IMR-90 (cell line): ENCODE results near the gene TRPM1. TPM values are rescaled to one million over a fixed set of nuclear protein-coding genes. Genes with fewer than 3 reads are reported as not detected.

ENCODE experiments used
- ATAC-seq: fragments of 200-7000 bp; cut with Tn5 transposase; 2 replicates; pipeline ENCODE4 v1.9.1; 2020; ENCODE audit warnings: low read depth, mild to moderate bottlenecking, moderate library complexity
- BruUV-seq: library from RNA; stranded (reverse); fragments of 400-500 nt; replicated peaks from 2 replicates; lab custom pipeline; 2021; lab: Mats Ljungman, UMichigan
- CTCF ChIA-PET: fragments of 300-600 bp; formaldehyde crosslinking; extraction: SDS; loops from one replicate; lab custom pipeline; 2021; ENCODE audit warnings: antibody characterized with exemption; lab: Yijun Ruan, JAX
- POLR2A ChIA-PET: fragments of 300-600 bp; sonication (Branson Sonifier 250); formaldehyde crosslinking; loops from one replicate; lab custom pipeline; 2022; ENCODE audit warnings: antibody characterized with exemption; ENCODE audit not compliant: unreplicated experiment; lab: Charles Lee
- DNase-seq: peaks from one replicate; pipeline ENCODE4 v3.0.0; 2013
- H2AFZ ChIP-seq: replicated peaks from 2 replicates; pipeline ENCODE3; 2013; ENCODE audit warnings: low read length, mild to moderate bottlenecking; ENCODE audit not compliant: poor library complexity
- H2AK5ac ChIP-seq: 2 replicates; pipeline ENCODE4 v1.6.1; 2013; ENCODE audit warnings: low read depth, low read length, inconsistent platforms
- H2AK9ac ChIP-seq: replicated peaks from 2 replicates; pipeline ENCODE3; 2013; ENCODE audit warnings: mild to moderate bottlenecking, low read depth, low read length, moderate library complexity; ENCODE audit not compliant: poor library complexity
- H2BK120ac ChIP-seq: 2 replicates; pipeline ENCODE4 v1.6.1; 2013; ENCODE audit warnings: low read depth, low read length, inconsistent platforms
- H2BK15ac ChIP-seq: 3 replicates; pipeline ENCODE4 v1.6.1; 2013; ENCODE audit warnings: low read depth, low read length, inconsistent platforms
- H2BK20ac ChIP-seq: 2 replicates; pipeline ENCODE4 v1.6.1; 2013; ENCODE audit warnings: low read depth, mild to moderate bottlenecking, inconsistent platforms, low read length, moderate library complexity
- H2BK5ac ChIP-seq: 2 replicates; pipeline ENCODE4 v1.6.1; 2013; ENCODE audit warnings: mild to moderate bottlenecking, low read depth, low read length, inconsistent platforms; ENCODE audit not compliant: poor library complexity, severe bottlenecking
- H3K14ac ChIP-seq: replicated peaks from 2 replicates; pipeline ENCODE4 v1.6.1; 2013; ENCODE audit warnings: low read depth, low read length, inconsistent platforms
- H3K18ac ChIP-seq: 2 replicates; pipeline ENCODE4 v1.6.1; 2013; ENCODE audit warnings: low read depth, low read length, control low read depth
- H3K23ac ChIP-seq: 2 replicates; pipeline ENCODE4 v1.6.1; 2013; ENCODE audit warnings: low read depth, low read length, inconsistent platforms
- H3K27ac ChIP-seq: 2 replicates; pipeline ENCODE4 v1.5.1; 2013; ENCODE audit warnings: mild to moderate bottlenecking, control low read depth, low read length; ENCODE audit not compliant: insufficient read depth
- H3K27me3 ChIP-seq: 2 replicates; pipeline ENCODE4 v1.6.1; 2013; ENCODE audit warnings: low read length; ENCODE audit not compliant: control insufficient read depth, insufficient read depth
- H3K36me3 ChIP-seq: 2 replicates; pipeline ENCODE4 v1.6.1; 2013; ENCODE audit warnings: low read length, mixed read lengths; ENCODE audit not compliant: control insufficient read depth, insufficient read depth
- H3K4ac ChIP-seq: 2 replicates; pipeline ENCODE4 v1.6.1; 2013; ENCODE audit warnings: low read depth, low read length, inconsistent platforms
- H3K4me1 ChIP-seq: 2 replicates; pipeline ENCODE4 v1.6.1; 2013; ENCODE audit warnings: low read length, mixed read lengths; ENCODE audit not compliant: control insufficient read depth, insufficient read depth
- H3K4me2 ChIP-seq: 2 replicates; pipeline ENCODE4 v1.6.1; 2013; ENCODE audit warnings: low read depth, mild to moderate bottlenecking, control low read depth, low read length, moderate library complexity
- H3K4me3 ChIP-seq: 2 replicates; pipeline ENCODE4 v1.5.1; 2013; ENCODE audit warnings: low read depth, mild to moderate bottlenecking, control low read depth, low read length, moderate library complexity; ENCODE audit not compliant: insufficient read depth
- H3K56ac ChIP-seq: 2 replicates; pipeline ENCODE4 v1.6.1; 2013; ENCODE audit warnings: low read length, inconsistent platforms; ENCODE audit not compliant: insufficient read depth; ENCODE audit errors: extremely low read depth
- H3K79me1 ChIP-seq, 2 experiments: 2 replicates each; pipeline ENCODE4 v1.6.1; 2013; ENCODE audit warnings: low read length in 2 of 2, inconsistent platforms in 1 of 2, low read depth in 1 of 2
- H3K9ac ChIP-seq: 2 replicates; pipeline ENCODE4 v1.6.1; 2013; ENCODE audit warnings: low read depth, low read length, control low read depth
- H3K9me1 ChIP-seq: 2 replicates; pipeline ENCODE4 v1.6.1; 2013; ENCODE audit warnings: low read length, inconsistent platforms; ENCODE audit not compliant: insufficient read depth
- H3K9me3 ChIP-seq: 2 replicates; pipeline ENCODE4 v1.6.1; 2013; ENCODE audit warnings: low read length; ENCODE audit not compliant: control insufficient read depth, insufficient read depth
- H4K20me1 ChIP-seq: 2 replicates; pipeline ENCODE4 v1.6.1; 2013; ENCODE audit warnings: low read length, inconsistent platforms; ENCODE audit not compliant: insufficient read depth
- H4K5ac ChIP-seq: 2 replicates; pipeline ENCODE4 v1.6.1; 2013; ENCODE audit warnings: mild to moderate bottlenecking, low read depth, low read length, control low read depth
- H4K8ac ChIP-seq, 2 experiments: 2 replicates each; pipeline ENCODE4 v1.6.1; 2013; ENCODE audit warnings: low read depth in 2 of 2, low read length in 2 of 2, control low read depth in 1 of 2, inconsistent platforms in 1 of 2
- H4K91ac ChIP-seq: 2 replicates; pipeline ENCODE4 v1.6.1; 2013; ENCODE audit warnings: low read depth, low read length, inconsistent platforms; ENCODE audit not compliant: insufficient read depth
- CEBPB ChIP-seq: IDR thresholded peaks from 2 replicates; pipeline ENCODE4 v1.6.1; 2012; ENCODE audit warnings: low read depth, low read length, improper control_type of control experiment
- MAFK ChIP-seq: IDR thresholded peaks from 2 replicates; pipeline ENCODE4 v1.6.1; 2012; ENCODE audit warnings: low read depth, low read length, improper control_type of control experiment
- POLR2A ChIP-seq: IDR thresholded peaks from 2 replicates; pipeline ENCODE4 v1.6.1; 2012; ENCODE audit warnings: mild to moderate bottlenecking, low read depth, low read length
- RAD21 ChIP-seq: IDR thresholded peaks from 2 replicates; pipeline ENCODE4 v1.6.1; 2012; ENCODE audit warnings: low read length, improper control_type of control experiment
- WGBS, 2 experiments: methylation state at CpG; one replicate each; pipeline versions ENCODE4 v1.1.5 to v1.1.7; 2013; ENCODE audit warnings: missing lambda C conversion rate in 2 of 2; ENCODE audit not compliant: insufficient read length in 1 of 2; ENCODE audit errors: extremely low coverage in 2 of 2; 5-methylcytosine and 5-hydroxymethylcytosine counted together
- dilution Hi-C: fragments of 300-500 bp; cut with HindIII; formaldehyde crosslinking; loops from one replicate; pipeline ENCODE4 v1.14.3; 2018; ENCODE audit warnings: low sequenced_read_pairs; ENCODE audit not compliant: unreplicated experiment
- in situ Hi-C: fragments of 300-500 bp; cut with MboI; formaldehyde crosslinking; loops from 3 replicates; pipeline ENCODE4 v1.14.3; 2019; ENCODE audit warnings: low sequenced_read_pairs, inconsistent platforms, mixed read lengths
- intact Hi-C: fragments of 100-400 bp; cut with micrococcal nuclease; formaldehyde crosslinking; loops from 2 replicates; pipeline ENCODE4 v1.10.0; 2022
- polyA plus RNA-seq, 3 experiments: library from polyadenylated mRNA; depleted of rRNA; stranded (reverse); fragments of >200 nt; gene quantifications; 2 replicates each; pipeline ENCODE4 v1.2.3, GENCODE V29; 2012; ENCODE audit warnings: low replicate concordance in 1 of 3
- total RNA-seq: library from RNA; depleted of rRNA; stranded (reverse); fragments of >200 nt; gene quantifications from 2 replicates; pipeline ENCODE4 v1.2.3, GENCODE V29; 2012
- TF ChIP-seq, protein P1 (sequence below): fragments of 150-350 bp; IDR thresholded peaks from 2 replicates; pipeline ENCODE4 v1.6.1; 2016; ENCODE audit warnings: low read depth, mild to moderate bottlenecking, low read length, moderate library complexity, borderline replicate concordance

The TRPM1 gene
- total and polyA plus RNA-seq, 2 of the 4 experiments (the other 2 are of a cell fraction), result not detected

DNA sequence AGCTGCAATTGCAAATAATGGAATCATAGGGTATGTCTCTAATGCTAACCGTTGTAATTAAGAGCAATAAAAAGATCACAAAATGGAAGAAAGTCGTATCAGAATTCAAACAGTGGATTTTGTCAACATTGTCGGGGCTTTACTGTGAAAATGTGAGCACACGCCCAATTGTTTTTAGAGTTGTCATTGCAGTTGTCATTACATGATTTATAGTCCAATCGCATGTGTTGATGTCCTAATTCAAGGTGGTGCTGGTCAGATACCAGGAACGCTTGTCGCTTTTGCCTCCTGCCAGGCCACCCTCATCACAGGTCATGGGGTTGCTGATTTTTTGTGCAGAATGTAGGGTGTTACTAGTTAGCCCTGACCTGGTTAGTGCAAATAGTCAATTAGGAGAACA is 16.2 kb downstream of the TRPM1 start:
- intact Hi-C loops (no loop called here), in situ Hi-C loops (no loop called here), dilution Hi-C loops (no loop called here)
- no peak overlapping the region for H3K18ac ChIP-seq
- H2AK9ac ChIP-seq, result no peak overlapping the region
- DNase-seq (no peak), ATAC-seq (no peak)
- ChIA-PET POLR2A (no interaction called here), CTCF (no interaction called here)
- no peak overlapping the region for H4K91ac ChIP-seq
- no peak overlapping the region for H3K4ac ChIP-seq
- no TSS peak for BruUV-seq
- H3K27ac ChIP-seq, result no peak overlapping the region
- 60% methylated on average over 4 of the region's 7 CpGs; no CpG with 5 or more reads in 1 of the 2 experiments for WGBS, 2 experiments
- H3K9ac ChIP-seq, result no peak overlapping the region
- no peak overlapping the region for H4K5ac ChIP-seq
- H4K20me1 ChIP-seq, result no peaks in the 10 kb centered on the region
- peaks cover 2% of the 10 kb centered on the region; the same call in 1 of the 2 replicates for H3K9me3 ChIP-seq
- TF ChIP-seq MAFK, result no peak
- TF ChIP-seq RAD21, result no peak
- TF ChIP-seq, protein P1, sequence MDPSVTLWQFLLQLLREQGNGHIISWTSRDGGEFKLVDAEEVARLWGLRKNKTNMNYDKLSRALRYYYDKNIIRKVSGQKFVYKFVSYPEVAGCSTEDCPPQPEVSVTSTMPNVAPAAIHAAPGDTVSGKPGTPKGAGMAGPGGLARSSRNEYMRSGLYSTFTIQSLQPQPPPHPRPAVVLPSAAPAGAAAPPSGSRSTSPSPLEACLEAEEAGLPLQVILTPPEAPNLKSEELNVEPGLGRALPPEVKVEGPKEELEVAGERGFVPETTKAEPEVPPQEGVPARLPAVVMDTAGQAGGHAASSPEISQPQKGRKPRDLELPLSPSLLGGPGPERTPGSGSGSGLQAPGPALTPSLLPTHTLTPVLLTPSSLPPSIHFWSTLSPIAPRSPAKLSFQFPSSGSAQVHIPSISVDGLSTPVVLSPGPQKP, result no peak
- TF ChIP-seq POLR2A, result no peak
- no peak for TF ChIP-seq CEBPB
- H2BK120ac ChIP-seq, result no peak overlapping the region
- no peaks in the 10 kb centered on the region for H3K9me1 ChIP-seq
- H3K4me2 ChIP-seq, result no peak overlapping the region
- H2BK20ac ChIP-seq, result no peak overlapping the region
- H2BK5ac ChIP-seq, result no peak overlapping the region
- no peaks in the 10 kb centered on the region for H3K36me3 ChIP-seq
- H3K14ac ChIP-seq, result no peak overlapping the region
- no peak overlapping the region for H3K56ac ChIP-seq
- H3K4me3 ChIP-seq, result no peak overlapping the region
- no peaks in the 10 kb centered on the region for H3K79me1 ChIP-seq
- H4K8ac ChIP-seq, result no peak overlapping the region
- H2BK15ac ChIP-seq, result no peak overlapping the region
- peaks cover 4% of the 10 kb centered on the region; the same call in 1 of the 2 replicates for H3K4me1 ChIP-seq
- H2AFZ ChIP-seq, result no peak overlapping the region
- H3K27me3 ChIP-seq, result peaks cover 5% of the 10 kb centered on the region; the same call in 1 of the 2 replicates
- no peak overlapping the region for H3K23ac ChIP-seq
- H2AK5ac ChIP-seq, result no peak overlapping the region
